Bronchial epithelial cell (primary cell): Measurements from ENCODE around the gene PPP2R5C. TPM values are rescaled to one million over a fixed set of nuclear protein-coding genes. Genes with fewer than 3 reads are reported as not detected.

Source experiments
- DNase-seq: peaks from one replicate; pipeline ENCODE4 v3.0.0-alpha.2; 2010; ENCODE audit warnings: low read depth
- FAIRE-seq: peaks from 2 replicates; lab custom pipeline; 2011; peaks lifted over from hg19 to GRCh38; lab: Jason Lieb, UNC
- H3K27me3 ChIP-seq: 2 replicates; pipeline ENCODE4 v1.5.1; 2011; ENCODE audit warnings: low read length; ENCODE audit not compliant: control insufficient read depth, insufficient read depth
- H3K36me3 ChIP-seq: 2 replicates; pipeline ENCODE4 v1.5.1; 2011; ENCODE audit warnings: low read length; ENCODE audit not compliant: control insufficient read depth, insufficient read depth
- H3K4me3 ChIP-seq: 2 replicates; pipeline ENCODE4 v1.5.1; 2011; ENCODE audit warnings: mild to moderate bottlenecking, low read depth, low read length, control low read depth
- total RNA-seq: library from RNA; depleted of rRNA; stranded (reverse); fragments of >200 nt; gene quantifications from 2 replicates; pipeline ENCODE4 v1.2.1, GENCODE V29; 2014
- TF ChIP-seq, protein P1 (sequence below): IDR thresholded peaks from 2 replicates; pipeline ENCODE4 v1.5.1; 2011; ENCODE audit warnings: mild to moderate bottlenecking, moderate library complexity, low read length, control low read depth, inconsistent platforms; ENCODE audit not compliant: insufficient read depth, severe bottlenecking

The PPP2R5C gene
- total RNA-seq, 1 donor from 2014 or later, result 71.3 TPM

GRCh38 chr14:101920271-101920670 lies 158.8 kb downstream of the PPP2R5C start:
- no peak for DNase-seq
- FAIRE-seq, result no peak
- no peak overlapping the region for H3K4me3 ChIP-seq
- TF ChIP-seq, protein P1, sequence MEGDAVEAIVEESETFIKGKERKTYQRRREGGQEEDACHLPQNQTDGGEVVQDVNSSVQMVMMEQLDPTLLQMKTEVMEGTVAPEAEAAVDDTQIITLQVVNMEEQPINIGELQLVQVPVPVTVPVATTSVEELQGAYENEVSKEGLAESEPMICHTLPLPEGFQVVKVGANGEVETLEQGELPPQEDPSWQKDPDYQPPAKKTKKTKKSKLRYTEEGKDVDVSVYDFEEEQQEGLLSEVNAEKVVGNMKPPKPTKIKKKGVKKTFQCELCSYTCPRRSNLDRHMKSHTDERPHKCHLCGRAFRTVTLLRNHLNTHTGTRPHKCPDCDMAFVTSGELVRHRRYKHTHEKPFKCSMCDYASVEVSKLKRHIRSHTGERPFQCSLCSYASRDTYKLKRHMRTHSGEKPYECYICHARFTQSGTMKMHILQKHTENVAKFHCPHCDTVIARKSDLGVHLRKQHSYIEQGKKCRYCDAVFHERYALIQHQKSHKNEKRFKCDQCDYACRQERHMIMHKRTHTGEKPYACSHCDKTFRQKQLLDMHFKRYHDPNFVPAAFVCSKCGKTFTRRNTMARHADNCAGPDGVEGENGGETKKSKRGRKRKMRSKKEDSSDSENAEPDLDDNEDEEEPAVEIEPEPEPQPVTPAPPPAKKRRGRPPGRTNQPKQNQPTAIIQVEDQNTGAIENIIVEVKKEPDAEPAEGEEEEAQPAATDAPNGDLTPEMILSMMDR, result no peak
- peaks cover 2% of the 10 kb centered on the region for H3K36me3 ChIP-seq
- no peaks in the 10 kb centered on the region for H3K27me3 ChIP-seq

GRCh38 chr14:101922866-101923265 lies 161.4 kb downstream of the PPP2R5C start:
- Histone ChIP-seq H3K4me3 (no peak overlapping the region), H3K27me3 (no peaks in the 10 kb centered on the region), H3K36me3 (peaks cover 2% of the 10 kb centered on the region)
- TF ChIP-seq, protein P1, result no peak
- no peak for FAIRE-seq
- DNase-seq, result no peak

GRCh38 chr14:101925152-101925551 lies 163.6 kb downstream of the PPP2R5C start:
- Histone ChIP-seq H3K27me3 (no peaks in the 10 kb centered on the region), H3K36me3 (peaks cover 5% of the 10 kb centered on the region), H3K4me3 (no peak overlapping the region)
- FAIRE-seq (no peak), DNase-seq (no peak)
- TF ChIP-seq, protein P1, result no peak

DNA sequence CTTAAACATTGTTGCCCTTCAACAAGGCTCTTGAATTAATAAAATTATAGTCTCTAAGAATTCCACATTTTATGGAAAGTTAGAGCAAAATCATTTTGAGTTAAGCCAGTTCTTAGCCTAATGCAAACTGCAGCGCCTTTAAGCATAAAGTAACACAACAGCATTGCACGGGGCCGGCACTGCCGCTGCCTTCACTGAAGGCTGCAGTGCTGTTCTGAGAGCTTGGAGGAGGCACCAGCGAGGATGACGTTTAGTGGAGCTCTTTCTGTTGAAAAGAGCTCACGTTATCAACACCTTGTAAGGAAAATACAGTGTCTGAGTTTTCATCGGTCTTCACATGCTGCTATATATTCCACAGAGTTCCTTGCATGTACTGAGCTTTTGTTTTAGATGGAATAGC lies 164.6 kb downstream of the PPP2R5C start:
- Histone ChIP-seq H3K4me3 (no peak overlapping the region), H3K36me3 (peaks cover 5% of the 10 kb centered on the region), H3K27me3 (no peaks in the 10 kb centered on the region)
- no peak for FAIRE-seq
- DNase-seq, result no peak
- TF ChIP-seq, protein P1, result no peak

DNA sequence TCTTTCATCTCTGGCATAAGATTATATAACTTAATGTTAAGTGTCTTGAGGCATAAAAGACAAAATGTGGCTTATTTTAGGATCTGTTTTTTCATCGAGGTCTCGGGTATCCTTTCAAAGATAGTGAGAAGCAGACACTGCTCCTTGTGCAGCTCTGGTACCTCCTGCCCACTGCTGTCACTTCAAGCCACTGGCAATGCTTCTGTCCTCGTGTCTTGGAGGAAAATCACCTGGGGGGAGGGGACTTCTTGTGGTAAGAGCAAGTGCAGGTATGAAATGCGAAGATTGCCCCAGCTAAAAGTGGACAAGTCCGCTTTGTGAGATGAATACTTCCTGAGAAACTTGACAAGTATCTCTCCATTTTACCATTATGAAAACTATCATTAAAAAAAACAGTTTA lies 165.1 kb downstream of the PPP2R5C start:
- H3K27me3 ChIP-seq, result no peaks in the 10 kb centered on the region
- TF ChIP-seq, protein P1, result no peak
- no peak for DNase-seq
- no peak for FAIRE-seq
- peaks cover 5% of the 10 kb centered on the region for H3K36me3 ChIP-seq
- H3K4me3 ChIP-seq, result no peak overlapping the region

DNA sequence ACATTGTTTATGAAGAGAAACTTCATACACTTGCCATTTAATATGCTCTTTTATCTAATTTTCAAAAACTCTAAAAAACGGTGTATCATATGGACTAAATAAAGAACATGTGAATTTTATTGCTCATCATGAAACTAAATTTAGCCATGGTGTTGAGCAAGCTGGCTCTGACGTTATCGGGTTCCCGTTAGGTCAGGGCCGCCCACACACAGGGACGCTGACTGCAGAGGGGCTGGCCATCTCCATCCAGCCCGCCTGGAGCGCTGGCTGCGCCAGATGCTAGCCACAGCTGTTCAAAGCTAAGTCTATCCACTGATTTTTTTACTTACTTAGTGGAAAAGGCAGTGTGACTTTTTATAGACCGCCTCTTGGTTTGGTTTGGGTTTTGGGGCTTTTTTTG lies 166.3 kb downstream of the PPP2R5C start:
- Histone ChIP-seq H3K27me3 (no peaks in the 10 kb centered on the region), H3K4me3 (no peak overlapping the region), H3K36me3 (peaks cover 5% of the 10 kb centered on the region)
- TF ChIP-seq, protein P1, result no peak
- FAIRE-seq (no peak), DNase-seq (peak; percentile 14)
